AG20443 (cell line): ENCODE data around the gene PICALM.
"Not testable (repeated sequence)": the region's sequence is repeated elsewhere in the genome, so short reads cannot be mapped to it uniquely, and the experiment has no call there.

Source experiments
- DNase-seq: peaks from one replicate; pipeline ENCODE4 v3.0.0; 2012; ENCODE audit warnings: low spot score, mixed read lengths

PICALM gene

GRCh38 chr11:85976525-85976924 lies 92.4 kb downstream of the PICALM start:
- DNase-seq, result no peak

GRCh38 chr11:85974122-85974521 lies 94.8 kb downstream of the PICALM start:
- DNase-seq, result peak; percentile 25

DNA sequence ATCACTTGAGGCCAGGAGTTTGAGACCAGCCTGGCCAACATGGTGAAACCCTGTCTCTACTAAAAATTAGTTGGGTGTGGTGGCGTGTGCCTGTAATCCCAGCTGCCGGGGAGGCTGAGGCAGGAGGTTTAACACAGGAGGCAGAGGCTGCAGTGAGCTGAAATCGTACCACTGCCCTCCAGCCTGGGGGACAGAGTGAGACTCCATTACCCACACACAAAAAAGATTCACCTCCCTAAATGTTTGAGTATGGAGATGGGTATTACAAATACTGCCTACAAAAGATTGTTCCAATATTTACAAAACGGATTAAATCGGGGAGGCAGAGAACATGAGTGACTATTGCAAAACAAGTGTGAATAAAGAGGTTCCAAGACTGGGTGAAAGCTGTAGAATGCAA lies 98.3 kb downstream of the PICALM start:
- DNase-seq, result no peak

DNA sequence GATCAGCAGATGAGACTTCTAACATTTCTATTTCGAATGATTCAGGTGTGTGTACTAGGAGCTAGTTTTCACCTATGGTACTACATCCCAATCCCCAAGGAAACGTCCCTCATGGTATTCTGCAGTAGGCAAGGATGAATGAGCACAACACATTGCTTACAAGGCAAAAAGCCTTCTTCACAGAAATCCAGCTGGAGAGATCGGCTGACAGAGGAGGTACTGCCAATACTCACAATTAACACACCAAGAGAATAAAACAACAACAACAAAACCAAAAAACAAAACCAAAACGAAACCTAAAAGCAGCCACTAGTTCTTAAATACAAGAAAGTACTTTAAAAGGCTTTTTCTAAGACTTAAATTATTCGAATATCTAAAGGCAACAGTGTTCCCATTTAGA lies 101.4 kb downstream of the PICALM start:
- DNase-seq, result no peak

DNA sequence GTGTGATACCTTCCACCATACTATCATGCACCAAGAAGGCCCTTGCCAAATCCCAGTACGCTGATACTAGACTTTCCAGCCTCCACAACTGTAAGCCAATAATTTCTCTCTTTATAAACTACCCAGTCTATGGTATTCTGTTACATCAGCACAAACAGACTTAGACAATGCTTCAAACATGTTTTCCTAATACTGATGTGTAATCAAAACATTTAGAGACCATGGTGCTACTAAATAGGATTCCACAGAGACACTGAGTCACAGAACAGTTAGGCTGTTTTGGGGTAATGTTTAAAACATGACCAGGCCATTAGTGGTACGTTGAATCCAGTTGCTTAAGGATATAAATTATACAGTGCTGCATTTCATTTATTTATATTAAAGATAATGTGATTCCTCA lies 103.7 kb downstream of the PICALM start:
- DNase-seq, result no peak

GRCh38 chr11:85961930-85962363 lies 106.9 kb downstream of the PICALM start:
- DNase-seq, result no peak

DNA sequence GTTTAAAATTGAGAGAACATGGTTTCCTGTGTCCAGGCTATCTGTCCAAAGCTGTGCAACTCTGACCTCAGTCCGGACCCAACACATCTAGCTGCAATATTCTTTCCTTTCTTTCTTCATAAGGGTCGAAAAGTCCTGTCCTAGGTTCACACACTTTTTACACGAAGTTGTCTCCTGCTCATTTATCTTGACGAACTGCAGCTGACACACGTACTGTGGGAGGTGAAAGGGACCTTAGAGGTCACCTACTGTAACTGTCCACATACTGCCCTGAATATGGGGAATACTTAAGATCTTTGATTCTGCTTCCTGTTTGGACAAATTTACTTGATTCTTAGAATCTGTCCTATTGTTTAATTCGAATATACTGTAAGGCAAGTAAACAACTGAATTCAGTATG lies 107.8 kb downstream of the PICALM start:
- DNase-seq, result no peak

DNA sequence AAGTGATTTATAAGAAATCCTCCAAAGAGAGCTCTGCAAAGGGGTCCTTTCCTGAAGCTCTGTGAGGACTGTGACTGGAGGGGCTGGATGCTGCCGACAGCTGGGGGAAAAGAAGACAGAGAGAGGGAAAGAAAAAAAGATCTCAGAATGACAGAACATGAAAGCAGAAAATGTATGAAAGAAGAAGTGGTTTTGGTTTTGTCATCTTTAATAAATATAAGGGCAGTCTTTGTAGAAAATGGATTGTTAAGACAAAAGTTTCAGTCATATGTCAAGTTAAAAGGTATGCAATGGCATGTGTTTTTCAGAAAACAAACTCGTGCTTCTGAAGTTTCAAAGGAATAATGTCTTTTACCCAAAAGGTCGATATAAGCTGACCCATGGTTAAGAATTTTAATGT lies 108.2 kb downstream of the PICALM start:
- no peak for DNase-seq

GRCh38 chr11:85955531-85955930 lies 113.4 kb downstream of the PICALM start:
- DNase-seq, result peak; percentile 54

- DNase-seq, result no peak
These were observed 115.3 kb downstream of the PICALM start for GRCh38 chr11:85953491-85954143.

GRCh38 chr11:85952108-85952485 lies 116.8 kb downstream of the PICALM start:
- not testable (repeated sequence) for DNase-seq

GRCh38 chr11:85951428-85952107 lies 117.3 kb downstream of the PICALM start:
- DNase-seq, result no peak

- no peak for DNase-seq
These were observed 117.9 kb downstream of the PICALM start for GRCh38 chr11:85951049-85951405.

DNA sequence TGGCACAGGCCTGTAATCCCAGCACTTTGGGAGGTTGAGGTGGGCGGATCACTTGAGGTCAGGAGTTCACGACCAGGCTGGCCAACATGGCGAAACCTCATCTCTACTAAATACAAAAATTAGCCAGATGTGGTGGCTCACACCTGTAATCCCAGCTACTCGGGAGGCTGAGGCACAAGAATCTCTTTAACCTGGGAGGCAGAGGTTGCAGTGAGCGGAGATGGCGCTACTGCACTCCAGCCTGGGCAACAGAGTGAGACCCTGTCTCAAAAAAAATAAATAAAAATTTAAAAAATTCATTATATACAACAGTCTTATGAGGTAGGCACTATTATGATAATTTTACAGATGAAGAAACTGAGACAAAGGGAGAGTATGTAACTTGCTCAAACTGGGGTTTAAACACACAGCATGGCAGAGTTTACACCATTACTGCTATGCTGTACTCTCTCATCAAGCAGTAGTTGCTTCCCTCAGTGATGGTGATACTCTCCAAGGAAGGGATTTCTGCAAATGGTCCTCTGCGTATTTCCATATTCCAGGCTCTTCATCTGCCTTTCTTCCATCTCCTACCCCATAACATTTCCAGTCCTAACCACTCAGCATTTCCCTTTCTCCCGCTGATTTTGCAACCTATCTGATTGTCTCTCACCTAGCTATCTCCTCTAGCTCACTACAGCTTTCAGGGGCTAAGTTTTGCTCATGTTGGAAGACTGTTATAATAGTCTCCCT lies 118.4 kb downstream of the PICALM start:
- no peak for DNase-seq

GRCh38 chr11:85949798-85950197 lies 119.1 kb downstream of the PICALM start:
- no peak for DNase-seq

GRCh38 chr11:85948884-85949283 lies 120.0 kb downstream of the PICALM start:
- no peak for DNase-seq

DNA sequence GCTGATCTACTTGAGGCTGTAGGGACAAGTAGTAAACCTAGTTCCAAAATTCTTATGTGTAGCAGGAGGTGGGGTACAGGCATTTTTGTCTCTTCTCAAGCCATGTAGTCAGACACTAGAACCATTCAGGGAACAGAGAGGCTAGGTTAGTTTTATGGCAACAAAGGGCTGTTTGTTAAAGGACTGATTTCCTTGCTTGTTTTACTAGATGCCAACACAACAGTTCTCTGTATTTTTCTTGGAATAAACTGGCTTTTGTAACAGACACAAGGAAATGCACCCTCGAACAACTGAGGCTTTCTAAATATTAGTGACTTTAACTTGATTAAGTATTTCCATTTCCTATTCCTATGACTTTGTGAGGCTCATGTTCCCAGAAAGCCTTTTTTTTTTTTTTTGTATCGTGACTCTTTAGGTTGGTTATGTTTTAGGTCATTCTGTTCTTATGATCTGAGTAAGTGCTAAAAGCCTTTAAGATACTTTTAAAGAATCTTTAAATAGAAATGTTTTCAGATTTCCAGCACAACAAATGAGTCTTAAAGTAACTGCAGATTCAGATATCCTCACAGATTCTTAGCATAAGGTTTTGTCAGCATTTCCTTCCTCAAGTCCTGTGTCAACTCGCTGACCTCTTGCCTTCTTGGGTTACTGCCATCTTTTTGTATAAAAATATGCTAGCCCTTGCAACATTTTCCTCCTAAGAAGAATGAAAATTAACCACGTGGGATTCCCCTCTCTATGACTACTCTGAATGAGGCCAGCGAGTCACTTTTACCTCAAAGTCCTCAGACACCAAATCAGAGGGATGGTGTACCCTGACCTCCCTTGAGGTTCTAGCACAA lies 121.2 kb downstream of the PICALM start:
- DNase-seq, result peak; percentile 76

GRCh38 chr11:85946221-85946620 lies 122.7 kb downstream of the PICALM start:
- DNase-seq, result no peak

DNA sequence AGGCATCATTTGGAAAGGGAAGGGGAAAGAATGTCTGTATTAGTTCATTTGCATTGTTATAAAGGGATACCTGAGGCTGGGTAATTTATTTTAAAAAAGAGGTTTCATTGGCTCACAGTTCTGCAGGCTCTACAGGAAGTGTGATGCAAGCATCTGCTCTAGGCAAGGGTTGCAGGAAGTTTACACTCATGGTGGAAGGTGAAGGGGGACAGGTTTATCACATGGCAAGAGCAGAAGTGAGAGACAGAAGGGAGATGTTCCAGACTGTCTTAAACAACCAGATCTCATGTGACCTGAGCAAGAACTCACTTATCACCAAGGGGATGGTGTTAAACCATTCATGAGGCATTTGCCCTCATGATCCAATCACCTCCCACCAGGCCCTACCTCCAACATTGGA lies 123.1 kb downstream of the PICALM start:
- DNase-seq, result no peak

GRCh38 chr11:85945296-85945695 lies 123.6 kb downstream of the PICALM start:
- no peak for DNase-seq

GRCh38 chr11:85941380-85941973 lies 127.4 kb downstream of the PICALM start:
- DNase-seq, result peak; percentile 76
